NOMO-1 treated with dmso at 0.1 percent for 144 hours (cell line): ENCODE data around the gene GPR152.
"Not testable (repeated sequence)": the region's sequence is repeated elsewhere in the genome, so short reads cannot be mapped to it uniquely, and the experiment has no call there.

ENCODE experiments used
- DNase-seq: peaks from one replicate; lab custom pipeline; 2025; ENCODE audit not compliant: unreplicated experiment; lab: John Stamatoyannopoulos, UW

The GPR152 gene

GRCh38 chr11:67412495-67413179, 39.9 kb downstream of the GPR152 start:
- no peak for DNase-seq

- DNase-seq = no peak
Measured at GRCh38 chr11:67411785-67412152, 40.8 kb downstream of the GPR152 start.

- no peak for DNase-seq
Measured at GRCh38 chr11:67410984-67411784, 41.3 kb downstream of the GPR152 start.

- DNase-seq = no peak
Measured at GRCh38 chr11:67410369-67410831, 42.1 kb downstream of the GPR152 start.

GRCh38 chr11:67409781-67410368, 42.7 kb downstream of the GPR152 start:
- DNase-seq = no peak

- no peak for DNase-seq
Measured at GRCh38 chr11:67409261-67409666, 43.3 kb downstream of the GPR152 start.

- DNase-seq = no peak
Measured at GRCh38 chr11:67408437-67409200, 43.9 kb downstream of the GPR152 start.

GRCh38 chr11:67407688-67408163, 44.8 kb downstream of the GPR152 start:
- DNase-seq = no peak

GRCh38 chr11:67406969-67407687, 45.4 kb downstream of the GPR152 start:
- no peak for DNase-seq

- no peak for DNase-seq
Measured at GRCh38 chr11:67406420-67406968, 46.0 kb downstream of the GPR152 start.

- no peak for DNase-seq
Measured at GRCh38 chr11:67405688-67406339, 46.7 kb downstream of the GPR152 start.

- DNase-seq = no peak
Measured at GRCh38 chr11:67405196-67405567, 47.3 kb downstream of the GPR152 start.

- DNase-seq = no peak
Measured at GRCh38 chr11:67404515-67405195, 47.9 kb downstream of the GPR152 start.

- not testable (repeated sequence) for DNase-seq
Measured at GRCh38 chr11:67403085-67403484, 49.4 kb downstream of the GPR152 start.

- DNase-seq = peak; percentile 22
Measured at GRCh38 chr11:67402192-67402839, 50.2 kb downstream of the GPR152 start.

GRCh38 chr11:67401495-67402191, 50.9 kb downstream of the GPR152 start, which contains the start of gene PPP1CA:
Gene PPP1CA, minus strand, starts transcription at chr11:67401858. Its CDS starts 76 bp downstream, at chr11:67401782.
- peak; percentile 89 for DNase-seq
